Astrocyte (in vitro differentiated cells and primary cell): ENCODE measurements around the gene OPRL1. TPM values are rescaled to one million over a fixed set of nuclear protein-coding genes. Genes with fewer than 3 reads are reported as not detected.

Experiments used
- DNase-seq: peaks from one replicate; pipeline ENCODE4 v3.0.0-alpha.2; 2010; ENCODE audit warnings: low read depth
- FAIRE-seq: peaks from 2 replicates; lab custom pipeline; 2011; peaks lifted over from hg19 to GRCh38; lab: Jason Lieb, UNC
- H2AFZ ChIP-seq: 2 replicates; pipeline ENCODE4 v1.6.0; 2012; ENCODE audit warnings: low read depth, low read length, inconsistent platforms
- H3K27ac ChIP-seq: 2 replicates; pipeline ENCODE4 v1.5.1; 2011; ENCODE audit warnings: low read depth, low read length, inconsistent platforms
- H3K27me3 ChIP-seq: 2 replicates; pipeline ENCODE4 v1.6.0; 2011; ENCODE audit warnings: low read length, inconsistent platforms; ENCODE audit not compliant: insufficient read depth
- H3K36me3 ChIP-seq: 2 replicates; pipeline ENCODE4 v1.5.1; 2011; ENCODE audit warnings: low read length, inconsistent platforms; ENCODE audit not compliant: insufficient read depth
- H3K4me1 ChIP-seq: 2 replicates; pipeline ENCODE4 v1.5.1; 2011; ENCODE audit warnings: low read length, inconsistent platforms; ENCODE audit not compliant: insufficient read depth
- H3K4me2 ChIP-seq: 2 replicates; pipeline ENCODE4 v1.6.0; 2012; ENCODE audit warnings: low read length, inconsistent platforms
- H3K4me3 ChIP-seq: 2 replicates; pipeline ENCODE4 v1.5.1; 2011; ENCODE audit warnings: low read depth, mild to moderate bottlenecking, low read length, inconsistent platforms; ENCODE audit not compliant: insufficient read depth
- H3K79me2 ChIP-seq: 2 replicates; pipeline ENCODE4 v1.6.0; 2012; ENCODE audit warnings: mild to moderate bottlenecking, low read length, inconsistent platforms; ENCODE audit not compliant: insufficient read depth
- H3K9ac ChIP-seq: 2 replicates; pipeline ENCODE4 v1.6.0; 2012; ENCODE audit warnings: mild to moderate bottlenecking, low read length, inconsistent platforms
- H3K9me3 ChIP-seq: 2 replicates; pipeline ENCODE4 v1.5.1; 2012; ENCODE audit warnings: low read depth, mild to moderate bottlenecking, low read length, inconsistent platforms; ENCODE audit not compliant: insufficient read depth
- H4K20me1 ChIP-seq: 2 replicates; pipeline ENCODE4 v1.6.0; 2012; ENCODE audit warnings: low read length, inconsistent platforms; ENCODE audit not compliant: insufficient read depth
- H3K27ac Mint-ChIP-seq: one replicate; pipeline ENCODE4 v1.8.0; 2021; ENCODE audit warnings: mild to moderate bottlenecking, mixed read lengths; ENCODE audit not compliant: unreplicated experiment
- H3K27me3 Mint-ChIP-seq: one replicate; pipeline ENCODE4 v1.8.0; 2021; ENCODE audit warnings: low read depth, mixed read lengths; ENCODE audit not compliant: unreplicated experiment
- H3K36me3 Mint-ChIP-seq: one replicate; pipeline ENCODE4 v1.8.0; 2021; ENCODE audit warnings: low read depth, mixed read lengths; ENCODE audit not compliant: unreplicated experiment
- H3K4me1 Mint-ChIP-seq: one replicate; pipeline ENCODE4 v1.8.0; 2021; ENCODE audit warnings: low read depth, mixed read lengths; ENCODE audit not compliant: unreplicated experiment
- H3K4me3 Mint-ChIP-seq: one replicate; pipeline ENCODE4 v1.8.0; 2021; ENCODE audit warnings: mild to moderate bottlenecking, moderate library complexity, mixed read lengths; ENCODE audit not compliant: unreplicated experiment
- H3K9me3 Mint-ChIP-seq: one replicate; pipeline ENCODE4 v1.8.0; 2021; ENCODE audit warnings: mild to moderate bottlenecking, mixed read lengths; ENCODE audit not compliant: unreplicated experiment
- CTCF ChIP-seq: IDR thresholded peaks from 2 replicates; pipeline ENCODE4 v1.5.1; 2011; ENCODE audit warnings: low read depth, mild to moderate bottlenecking, inconsistent platforms, low read length, moderate library complexity; ENCODE audit not compliant: insufficient read depth
- EZH2 ChIP-seq: IDR thresholded peaks from 2 replicates; pipeline ENCODE4 v1.6.1; 2012; ENCODE audit warnings: mild to moderate bottlenecking, low read length, inconsistent platforms; ENCODE audit not compliant: insufficient read depth
- total RNA-seq: library from RNA; stranded (reverse); gene quantifications from 2 replicates; pipeline ENCODE4 v1.2.1, GENCODE V29; 2021

Gene OPRL1
- total RNA-seq, 1 donor from 2014 or later = 2.8 TPM

- Mint-ChIP-seq H3K9me3 (no peaks in the 10 kb centered on the region), H3K27ac (no peak overlapping the region), H3K4me1 (no peaks in the 10 kb centered on the region), H3K4me3 (peak overlapping the region; percentile 69), H3K36me3 (peaks cover 6% of the 10 kb centered on the region), H3K27me3 (peaks cover 37% of the 10 kb centered on the region)
- Histone ChIP-seq H3K27me3 (peaks cover 24% of the 10 kb centered on the region), H3K4me1 (no peaks in the 10 kb centered on the region), H2AFZ (no peak overlapping the region), H3K36me3 (no peaks in the 10 kb centered on the region), H4K20me1 (no peaks in the 10 kb centered on the region), H3K79me2 (no peaks in the 10 kb centered on the region), H3K9me3 (no peaks in the 10 kb centered on the region), H3K9ac (no peak overlapping the region), H3K4me3 (no peak overlapping the region), H3K27ac (no peak overlapping the region), H3K4me2 (no peak overlapping the region)
- DNase-seq (no peak), FAIRE-seq (no peak)
- no peak for TF ChIP-seq CTCF
- TF ChIP-seq EZH2 = no peak
These were observed 21.2 kb downstream of the OPRL1 start for GRCh38 chr20:64100946-64101688.

GRCh38 chr20:64101731-64102621, 22.1 kb downstream of the OPRL1 start:
- no peaks in the 10 kb centered on the region for H3K36me3 ChIP-seq
- H3K4me3 Mint-ChIP-seq = peak overlapping the region; percentile 69
- no peak overlapping the region for H2AFZ ChIP-seq
- TF ChIP-seq EZH2 = peak; percentile 83
- TF ChIP-seq CTCF = peak; percentile 34
- H3K27ac Mint-ChIP-seq = no peak overlapping the region
- H3K9ac ChIP-seq = no peak overlapping the region
- H3K27me3 Mint-ChIP-seq = peaks cover 46% of the 10 kb centered on the region
- no peak overlapping the region for H3K4me2 ChIP-seq
- H3K4me1 ChIP-seq = no peaks in the 10 kb centered on the region
- no peaks in the 10 kb centered on the region for H3K4me1 Mint-ChIP-seq
- H3K9me3 ChIP-seq = no peaks in the 10 kb centered on the region
- DNase-seq (no peak), FAIRE-seq (no peak)
- H3K27me3 ChIP-seq = peaks cover 28% of the 10 kb centered on the region
- no peak overlapping the region for H3K27ac ChIP-seq
- no peaks in the 10 kb centered on the region for H3K9me3 Mint-ChIP-seq
- no peaks in the 10 kb centered on the region for H4K20me1 ChIP-seq
- H3K79me2 ChIP-seq = no peaks in the 10 kb centered on the region
- H3K36me3 Mint-ChIP-seq = peaks cover 4% of the 10 kb centered on the region
- H3K4me3 ChIP-seq = no peak overlapping the region
